ENCODE results near the gene NOL3. TPM values are rescaled to one million over a fixed set of nuclear protein-coding genes. Genes with fewer than 3 reads are reported as not detected.

NOL3 gene
- total RNA-seq, 1 experiment from 2014 or later = 5.6 TPM

GRCh38 chr16:67162506-67163163 lies 7.7 kb upstream of the NOL3 start:
- H3T11ph ChIP-seq (ENCODE audit: low read length) = no peak overlapping the region
- no peaks in the 10 kb centered on the region for H3K79me2 ChIP-seq (ENCODE audit: insufficient read depth, low read length)
- H2BK12ac ChIP-seq (ENCODE audit: insufficient read length, low read depth, low read length) = no peak overlapping the region
- no peaks in the 10 kb centered on the region for H4K20me1 ChIP-seq (ENCODE audit: control insufficient read depth, insufficient read depth, insufficient read length)
- H3K27ac ChIP-seq (ENCODE audit: insufficient read length, low read depth, low read length) = no peak overlapping the region
- peaks cover 2 to 3% of the 10 kb centered on the region in 2 experiments; a peak in 2 of 5 replicates for H3K9me3 Mint-ChIP-seq
- no peak overlapping the region for H2AFZ ChIP-seq (ENCODE audit: low read length)
- peaks cover 14% of the 10 kb centered on the region for H3K23me2 ChIP-seq (ENCODE audit: insufficient read length, low read depth, low read length, poor library complexity, severe bottlenecking)
- no peaks in the 10 kb centered on the region for H3K4me1 ChIP-seq (ENCODE audit: insufficient read depth, low read length)
- H2BK20ac ChIP-seq (ENCODE audit: low read depth, low read length, poor library complexity, severe bottlenecking) = no peak overlapping the region
- H2AK5ac ChIP-seq (ENCODE audit: insufficient read length, low read length) = no peak overlapping the region
- no peak overlapping the region for H3K9ac ChIP-seq (ENCODE audit: extremely low read depth, insufficient read length, low read length)
- no peak overlapping the region for H2BK120ac ChIP-seq (ENCODE audit: low read depth, low read length, poor library complexity, severe bottlenecking)
- WGBS (ENCODE audit: extremely low coverage, insufficient read length, low lambda C conversion rate) = no CpG with 5 or more reads among the region's 44 CpGs
- H3K4me1 Mint-ChIP-seq = peaks cover 9 to 42% of the 10 kb centered on the region in 2 experiments
- DNase-seq = no peak
- H3K4me2 ChIP-seq (ENCODE audit: insufficient read depth, insufficient read length, low read length) = peak overlapping the region; percentile 20
- peak overlapping the region in 1 of 2 experiments; percentile 68; a peak in 3 of 5 replicates for H3K4me3 Mint-ChIP-seq
- H4K8ac ChIP-seq (replicated peaks; ENCODE audit: insufficient read length, low read depth, low read length) = no peak overlapping the region
- no peak overlapping the region for H3K4ac ChIP-seq (ENCODE audit: low read depth, low read length)
- no peak overlapping the region for H3K27ac Mint-ChIP-seq
- H4K91ac ChIP-seq (ENCODE audit: insufficient read length, low read depth, low read length) = no peak overlapping the region
- no peak overlapping the region for H2BK15ac ChIP-seq (ENCODE audit: low read depth, low read length)
- H3K79me1 ChIP-seq (ENCODE audit: insufficient read depth, low read depth, low read length, poor library complexity, severe bottlenecking) = no peaks in the 10 kb centered on the region
- no peak for TF ChIP-seq CTCF (conservative IDR thresholded peaks at IDR 0.05)
- no peak overlapping the region for H3K23ac ChIP-seq (ENCODE audit: insufficient read length, low read depth, low read length)
- no peak overlapping the region for H3K18ac ChIP-seq (ENCODE audit: insufficient read length, low read depth, low read length)
- H2BK5ac ChIP-seq (ENCODE audit: insufficient read length, low read length) = no peak overlapping the region
- H4K5ac ChIP-seq (ENCODE audit: insufficient read length, low read depth, low read length) = no peak overlapping the region
- no peaks in the 10 kb centered on the region for H3K9me3 ChIP-seq (ENCODE audit: control insufficient read depth, low read depth, low read length)
- peaks cover 99% of the 10 kb centered on the region for H3K27me3 Mint-ChIP-seq (ENCODE audit: low read depth)
- H3K36me3 Mint-ChIP-seq (ENCODE audit: insufficient read depth in 1 of 3, low read depth in 3 of 3) = no peaks in the 10 kb centered on the region; a peak in 1 of 7 replicates
- no peak overlapping the region for H3K56ac ChIP-seq (ENCODE audit: insufficient read length, low read depth, low read length)
- no peak overlapping the region for H3K14ac ChIP-seq (ENCODE audit: insufficient read depth, low read length)
- peaks cover 95% of the 10 kb centered on the region for H3K27me3 ChIP-seq (ENCODE audit: insufficient read depth, low read length)
